Activated CD8-positive, alpha-beta T cell treated with anti-CD3 and anti-CD28 coated beads, Interleukin-2, amount 10 ng/mL, durations not matched to agents 7 days and 5 days (primary cell): ENCODE results near the gene JPH2. TPM values are rescaled to one million over a fixed set of nuclear protein-coding genes. Genes with fewer than 3 reads are reported as not detected.

Experiments used
- ATAC-seq: fragments of 150-1000 bp; cut with Tn5 transposase; one replicate; pipeline ENCODE4 v1.10.0; 2021; ENCODE audit warnings: moderate library complexity
- CTCF ChIA-PET: fragments of 350-600 bp; sonication (Branson Sonifier 250); formaldehyde crosslinking; loops from one replicate; lab custom pipeline; 2021; ENCODE audit warnings: antibody characterized with exemption; lab: Charles Lee
- POLR2A ChIA-PET: fragments of 350-600 bp; sonication (Branson Sonifier 250); formaldehyde crosslinking; loops from one replicate; lab custom pipeline; 2021; ENCODE audit warnings: antibody characterized with exemption; lab: Charles Lee
- DNase-seq: peaks from one replicate; pipeline ENCODE4 v3.0.0-alpha.2; 2020
- H3K27ac Mint-ChIP-seq: one replicate; pipeline ENCODE4 v1.8.0; 2021; ENCODE audit warnings: mild to moderate bottlenecking, mixed read lengths
- H3K27me3 Mint-ChIP-seq: one replicate; pipeline ENCODE4 v1.8.0; 2021; ENCODE audit warnings: low read depth, mixed read lengths
- H3K36me3 Mint-ChIP-seq: one replicate; pipeline ENCODE4 v1.8.0; 2021; ENCODE audit warnings: low read depth, mixed read lengths
- H3K4me1 Mint-ChIP-seq: one replicate; pipeline ENCODE4 v1.8.0; 2021; ENCODE audit warnings: low read depth, mixed read lengths
- H3K4me3 Mint-ChIP-seq: one replicate; pipeline ENCODE4 v1.8.0; 2021; ENCODE audit warnings: mild to moderate bottlenecking, mixed read lengths
- H3K9me3 Mint-ChIP-seq: one replicate; pipeline ENCODE4 v1.8.0; 2022; ENCODE audit warnings: mixed read lengths; ENCODE audit not compliant: insufficient read depth
- total RNA-seq, 2 experiments: library from RNA; stranded (reverse); gene quantifications; one replicate each; pipeline ENCODE4 v1.2.3, GENCODE V29; 2021

JPH2 gene
- total RNA-seq, 2 experiments from 2014 or later, result 0.10 TPM; not detected in 1

DNA sequence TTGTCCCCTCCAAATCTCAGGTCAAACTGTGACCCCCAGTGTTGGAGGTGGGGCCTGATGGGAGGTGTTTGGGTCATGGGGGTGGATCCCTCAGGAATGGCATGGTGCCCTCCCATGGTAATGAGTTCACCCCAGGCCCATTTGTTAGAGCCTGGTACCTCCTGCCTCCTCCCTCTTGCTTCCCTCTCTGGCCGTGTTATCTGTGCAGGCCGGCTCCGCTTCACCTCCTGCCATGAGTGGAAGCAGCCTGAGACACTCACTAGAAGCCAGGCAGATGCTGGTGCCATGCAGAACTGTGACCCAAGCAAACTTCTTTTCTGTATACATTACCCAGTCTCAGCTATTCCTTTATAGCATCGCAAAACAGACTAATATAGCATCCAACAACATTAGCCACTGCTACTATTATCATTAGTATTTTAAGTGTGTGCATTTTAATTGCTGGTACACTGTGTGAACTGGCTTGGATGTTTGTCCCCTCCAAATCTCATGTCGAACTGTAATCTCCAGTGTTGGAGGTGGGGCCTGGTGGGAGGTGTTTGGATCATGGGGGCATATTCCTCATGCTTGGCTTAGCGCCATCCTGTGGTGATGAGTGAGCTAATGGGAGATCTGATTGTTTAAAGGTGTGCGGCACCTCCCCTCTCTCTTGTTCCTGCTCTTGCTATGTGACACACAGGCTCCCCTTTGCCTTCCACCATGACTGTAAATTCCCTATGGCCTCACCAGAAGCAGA is 35.8 kb upstream of the JPH2 start:
- no peaks in the 10 kb centered on the region for H3K9me3 Mint-ChIP-seq
- POLR2A ChIA-PET, result no interaction called here
- no peaks in the 10 kb centered on the region for H3K36me3 Mint-ChIP-seq
- H3K4me1 Mint-ChIP-seq, result peaks cover 26% of the 10 kb centered on the region
- no peak overlapping the region for H3K27ac Mint-ChIP-seq
- H3K27me3 Mint-ChIP-seq, result no peaks in the 10 kb centered on the region
- no peak for ATAC-seq
- no peak for DNase-seq
- no peak overlapping the region for H3K4me3 Mint-ChIP-seq
- CTCF ChIA-PET, result interaction anchor here (1.8 to 15.8 kb wide), 2 partner anchors 89 to 106 kb away, joined by 5 to 529 read pairs; partner anchors contain the start of gene FITM2

DNA sequence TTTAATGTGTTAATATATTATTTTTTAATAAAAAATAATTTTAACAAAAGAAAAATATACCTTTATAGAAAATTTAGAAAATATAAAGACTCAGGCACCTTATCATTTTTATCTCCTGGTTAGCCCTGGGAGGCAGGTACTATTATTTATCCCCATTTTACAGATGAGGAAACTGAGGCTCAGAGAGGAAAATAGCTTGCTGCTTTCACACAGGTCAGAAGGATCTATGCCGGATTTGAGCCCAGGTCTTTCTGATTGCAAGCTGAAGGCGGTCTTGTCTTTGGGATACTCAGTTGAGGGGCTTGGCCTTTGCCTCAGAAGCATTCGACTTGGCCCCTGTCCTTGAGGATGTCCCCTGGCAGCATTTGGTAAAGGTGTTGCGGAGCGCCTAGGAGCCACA is 35.0 kb upstream of the JPH2 start:
- POLR2A ChIA-PET, result no interaction called here
- no peak overlapping the region for H3K4me3 Mint-ChIP-seq
- H3K9me3 Mint-ChIP-seq, result no peaks in the 10 kb centered on the region
- H3K4me1 Mint-ChIP-seq, result peaks cover 34% of the 10 kb centered on the region
- no peaks in the 10 kb centered on the region for H3K36me3 Mint-ChIP-seq
- H3K27me3 Mint-ChIP-seq, result no peaks in the 10 kb centered on the region
- ATAC-seq (no peak), DNase-seq (no peak)
- CTCF ChIA-PET, result interaction anchor here (15.8 kb wide), 1 partner anchor 90 kb away, joined by 529 read pairs; the partner anchor contains the start of gene FITM2
- no peak overlapping the region for H3K27ac Mint-ChIP-seq

DNA sequence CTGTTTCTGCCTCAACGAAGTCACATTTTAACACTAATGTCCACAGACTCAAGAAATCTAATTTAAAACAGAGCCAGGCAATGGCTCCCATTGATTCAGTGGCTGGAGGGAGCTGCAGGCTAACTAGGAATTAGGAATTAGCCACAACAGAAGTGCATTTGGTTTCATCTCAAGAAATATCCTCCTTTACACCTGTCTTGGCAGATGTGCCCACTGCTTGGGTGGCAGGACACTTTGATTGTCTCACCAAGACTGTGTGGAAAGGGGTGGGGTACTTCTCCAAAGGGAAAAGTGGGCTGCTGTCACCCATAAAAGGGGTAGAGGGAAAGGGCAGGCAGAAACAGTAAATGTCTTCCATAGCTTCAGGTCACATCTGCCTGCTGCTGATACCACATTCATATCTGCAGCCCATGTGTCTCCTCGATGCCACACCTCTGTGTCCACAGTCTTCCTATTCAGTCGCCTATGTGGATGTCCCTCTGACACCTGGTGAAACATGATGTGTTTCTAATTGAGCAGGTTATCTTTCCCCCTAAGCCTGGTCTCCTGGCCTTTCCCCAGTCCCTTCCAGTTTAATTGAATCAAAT is 34.5 kb upstream of the JPH2 start:
- peaks cover 39% of the 10 kb centered on the region for H3K4me1 Mint-ChIP-seq

DNA sequence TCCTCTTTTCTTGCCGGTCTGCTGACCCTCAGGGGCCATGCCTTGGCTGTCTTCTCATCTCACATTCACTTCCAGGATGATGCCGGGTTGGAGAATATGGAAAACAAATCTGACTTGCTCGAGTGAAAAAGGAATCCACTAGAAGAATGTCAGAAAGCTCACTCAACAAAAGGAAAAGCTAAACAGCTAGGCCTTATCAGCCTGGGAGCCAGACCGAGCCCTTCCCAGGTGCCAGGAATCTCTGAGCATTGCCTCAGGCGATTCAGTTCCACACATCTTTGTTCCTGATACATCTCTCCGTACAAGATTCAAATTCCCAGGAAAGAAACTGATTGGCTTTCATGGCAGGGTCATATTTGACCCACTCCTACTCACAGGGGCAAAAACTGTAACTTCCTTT is 32.8 kb upstream of the JPH2 start:
- peak overlapping the region; percentile 62 for H3K4me3 Mint-ChIP-seq
- H3K27ac Mint-ChIP-seq, result peak overlapping the region; percentile 86
- DNase-seq (no peak), ATAC-seq (no peak)
- CTCF ChIA-PET, result interaction anchor here (1.7 to 15.8 kb wide), 7 partner anchors 9 to 242 kb away, joined by 6 to 529 read pairs (median 17); partner anchors contain the start of genes FITM2 and OSER1
- H3K9me3 Mint-ChIP-seq, result no peaks in the 10 kb centered on the region
- H3K27me3 Mint-ChIP-seq, result no peaks in the 10 kb centered on the region
- peaks cover 3% of the 10 kb centered on the region for H3K36me3 Mint-ChIP-seq
- H3K4me1 Mint-ChIP-seq, result peaks cover 54% of the 10 kb centered on the region
- POLR2A ChIA-PET, result no interaction called here

More for the DNA sequence above, 34.5 kb upstream of the JPH2 start:
- ChIA-PET POLR2A (no interaction called here), CTCF (interaction anchor here (15.8 kb wide), 1 partner anchor 90 kb away, joined by 529 read pairs; the partner anchor contains the start of gene FITM2)
- H3K9me3 Mint-ChIP-seq, result no peaks in the 10 kb centered on the region
- DNase-seq (no peak), ATAC-seq (no peak)
- H3K36me3 Mint-ChIP-seq, result no peaks in the 10 kb centered on the region
- no peaks in the 10 kb centered on the region for H3K27me3 Mint-ChIP-seq
- H3K27ac Mint-ChIP-seq, result peak overlapping the region; percentile 59
- H3K4me3 Mint-ChIP-seq, result no peak overlapping the region

DNA sequence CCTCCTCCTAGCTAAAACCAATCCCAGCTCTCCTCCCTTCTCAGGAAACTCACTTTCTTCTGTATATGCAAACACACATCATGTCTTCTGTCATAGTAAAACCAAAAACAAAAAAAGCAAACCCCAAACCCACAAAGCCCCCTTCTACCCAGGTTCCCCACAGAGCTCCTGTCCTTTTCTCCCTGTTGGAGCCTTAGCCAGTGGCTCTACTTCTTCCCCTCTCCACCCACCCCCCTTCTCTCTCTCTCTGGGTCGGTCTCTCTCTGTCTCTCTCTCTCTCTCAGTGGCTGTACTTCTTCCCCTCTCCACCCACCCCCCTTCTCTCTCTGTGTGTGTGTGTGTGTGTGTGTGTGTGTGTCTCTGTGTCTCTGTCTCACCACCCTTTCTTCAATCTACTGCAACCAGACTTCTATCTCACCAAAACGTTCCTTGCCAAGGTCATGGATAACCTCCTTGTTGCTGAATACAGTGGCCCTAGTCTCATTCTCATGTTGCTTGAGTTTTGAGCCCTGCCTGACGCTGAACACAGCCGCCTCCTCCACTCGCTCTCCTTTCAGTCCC is 32.3 kb upstream of the JPH2 start:
- H3K4me3 Mint-ChIP-seq, result peak overlapping the region; percentile 62
- POLR2A ChIA-PET, result interaction anchor here (0.7 to 2.7 kb wide), 3 partner anchors 9 to 1662 kb away, joined by 3 to 17 read pairs (median 10); partner anchors contain the start of genes FITM2 and OSER1
- H3K27me3 Mint-ChIP-seq, result no peaks in the 10 kb centered on the region
- DNase-seq (peak; percentile 33), ATAC-seq (peak; percentile 20)
- no peaks in the 10 kb centered on the region for H3K9me3 Mint-ChIP-seq
- peak overlapping the region; percentile 86 for H3K27ac Mint-ChIP-seq
- H3K4me1 Mint-ChIP-seq, result peaks cover 54% of the 10 kb centered on the region
- CTCF ChIA-PET, result interaction anchor here (0.7 to 15.8 kb wide), 24 partner anchors 9 to 453 kb away, joined by 3 to 529 read pairs (median 6); partner anchors contain the start of genes FITM2 and OSER1
- peaks cover 3% of the 10 kb centered on the region for H3K36me3 Mint-ChIP-seq

DNA sequence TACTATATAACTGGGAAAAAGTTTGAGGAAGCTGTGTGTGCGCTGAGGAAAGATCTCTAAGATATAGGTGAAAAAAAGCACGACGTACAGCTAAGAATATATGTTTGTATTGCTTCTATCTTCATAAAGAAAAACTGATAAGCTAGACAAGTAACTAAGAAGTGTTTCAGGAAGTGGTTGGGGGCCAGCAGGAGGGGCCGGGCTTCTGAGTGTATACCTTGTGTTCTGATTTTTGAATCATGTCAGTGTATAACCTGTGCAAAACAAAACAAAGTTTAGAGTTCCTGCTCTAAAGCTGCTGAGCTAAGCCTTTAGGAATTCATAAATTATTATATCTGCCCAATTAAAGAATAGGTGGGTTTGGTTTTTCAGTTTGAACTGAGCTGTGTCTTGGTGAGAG is 31.5 kb upstream of the JPH2 start:
- ATAC-seq (peak; percentile 55), DNase-seq (peak; percentile 70)
- Mint-ChIP-seq H3K9me3 (no peaks in the 10 kb centered on the region), H3K4me1 (peaks cover 54% of the 10 kb centered on the region), H3K27ac (peak overlapping the region; percentile 86), H3K36me3 (peaks cover 3% of the 10 kb centered on the region), H3K27me3 (no peaks in the 10 kb centered on the region), H3K4me3 (peak overlapping the region; percentile 62)
- ChIA-PET CTCF (interaction anchor here (0.7 to 15.8 kb wide), 42 partner anchors 8 to 454 kb away, joined by 3 to 529 read pairs (median 5); partner anchors contain the start of genes FITM2, OSER1, SERINC3 and TTPAL), POLR2A (interaction anchor here (1.2 to 2.7 kb wide), 2 partner anchors 8 to 93 kb away, joined by 10 to 17 read pairs; partner anchors contain the start of genes FITM2 and OSER1)

DNA sequence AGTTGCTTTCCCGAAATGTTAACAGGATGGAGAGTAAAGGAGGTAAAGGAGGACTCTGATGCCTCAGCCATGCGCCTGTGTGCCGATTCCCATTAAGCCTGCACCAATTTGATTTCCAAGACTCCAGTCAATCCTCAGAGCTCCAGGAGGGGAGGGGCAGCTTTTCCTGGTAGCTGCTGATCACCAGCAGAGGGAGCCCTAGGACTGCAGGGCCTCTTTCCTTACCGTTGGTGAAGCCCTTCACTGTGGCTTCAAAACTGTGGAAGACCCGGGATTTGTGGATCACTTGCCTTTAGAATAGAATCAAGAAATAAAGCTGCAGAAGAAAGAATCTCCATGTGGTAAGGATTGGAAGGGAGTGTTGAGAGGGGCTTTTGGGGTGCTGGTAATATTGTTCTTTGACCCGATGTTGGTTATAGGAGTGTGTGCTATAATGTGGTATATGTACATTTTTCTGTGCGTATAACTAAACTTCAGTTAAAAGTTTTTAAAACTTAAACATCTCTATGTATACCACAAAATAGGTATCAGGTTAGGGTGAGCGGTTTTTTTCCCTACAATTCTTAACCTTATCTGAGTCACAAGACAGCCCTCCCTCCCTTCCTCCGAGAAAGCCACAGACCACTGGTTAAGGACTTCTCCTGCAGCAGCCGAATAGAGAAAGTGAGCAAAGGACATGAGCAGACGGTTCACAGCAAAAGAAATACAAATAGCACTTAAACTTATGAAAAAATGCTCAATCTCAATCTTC is 30.5 kb upstream of the JPH2 start:
- peak; percentile 57 for ATAC-seq
- CTCF ChIA-PET, result interaction anchor here (0.6 to 15.8 kb wide), 63 partner anchors 7 to 649 kb away, joined by 3 to 529 read pairs (median 4); partner anchors contain the start of genes FITM2, OSER1, SERINC3 and TTPAL
- H3K36me3 Mint-ChIP-seq, result peaks cover 3% of the 10 kb centered on the region

DNA sequence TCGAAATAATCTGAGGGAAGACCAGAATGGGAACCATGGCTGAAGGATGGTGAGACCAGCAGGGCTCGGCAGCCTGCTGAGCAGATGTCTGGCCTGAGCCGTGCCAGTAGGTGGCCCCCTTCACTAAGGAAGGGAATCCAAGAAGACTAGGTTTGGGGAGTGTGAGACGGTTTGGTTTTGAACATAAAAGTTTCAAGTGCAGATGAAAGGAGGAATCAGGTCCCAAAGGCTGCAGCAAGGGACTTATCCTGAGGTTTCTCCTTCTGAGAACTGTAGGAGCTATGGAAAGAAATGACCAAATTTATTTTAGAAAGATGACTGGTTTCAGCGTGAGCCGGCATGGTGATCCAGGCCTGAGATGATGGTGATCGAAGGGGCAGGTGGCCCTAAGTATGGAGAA is 28.1 kb upstream of the JPH2 start:
- Mint-ChIP-seq H3K27me3 (no peaks in the 10 kb centered on the region), H3K4me3 (no peak overlapping the region)

More for the DNA sequence above, 30.5 kb upstream of the JPH2 start:
- Mint-ChIP-seq H3K27me3 (no peaks in the 10 kb centered on the region), H3K4me1 (peaks cover 54% of the 10 kb centered on the region), H3K9me3 (no peaks in the 10 kb centered on the region), H3K27ac (peak overlapping the region; percentile 86), H3K4me3 (peak overlapping the region; percentile 62)
- peak; percentile 80 for DNase-seq
- POLR2A ChIA-PET, result interaction anchor here (0.5 to 2.7 kb wide), 2 partner anchors 94 to 294 kb away, joined by 3 to 17 read pairs; partner anchors contain the start of gene FITM2

DNA sequence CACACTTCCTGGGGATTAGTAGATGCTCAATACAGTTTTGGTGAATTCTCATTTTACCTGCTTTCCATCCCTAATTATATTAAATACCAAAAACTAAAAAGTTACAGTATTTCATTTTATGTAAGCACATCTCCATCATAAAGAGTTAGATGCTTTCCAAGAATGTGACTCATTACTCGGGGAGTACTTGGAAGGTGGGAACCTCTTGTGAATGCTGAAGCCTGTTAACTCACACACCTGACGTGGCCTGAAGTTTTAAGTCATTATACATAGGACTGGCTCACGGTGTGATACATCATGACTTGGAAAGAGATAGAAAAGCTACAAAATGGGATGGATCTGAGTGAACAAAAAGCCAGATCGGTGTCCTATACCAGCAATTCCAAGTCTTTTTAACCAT is 25.8 kb upstream of the JPH2 start:
- H3K4me3 Mint-ChIP-seq, result no peak overlapping the region
- DNase-seq (no peak), ATAC-seq (no peak)
- H3K9me3 Mint-ChIP-seq, result no peaks in the 10 kb centered on the region
- H3K36me3 Mint-ChIP-seq, result peaks cover 3% of the 10 kb centered on the region
- H3K4me1 Mint-ChIP-seq, result peaks cover 63% of the 10 kb centered on the region
- POLR2A ChIA-PET, result no interaction called here
- H3K27ac Mint-ChIP-seq, result no peak overlapping the region
- no peaks in the 10 kb centered on the region for H3K27me3 Mint-ChIP-seq
- CTCF ChIA-PET, result interaction anchor here (0.6 to 15.8 kb wide), 10 partner anchors 16 to 399 kb away, joined by 3 to 529 read pairs (median 4); partner anchors contain the start of gene FITM2

More for the DNA sequence above, 28.1 kb upstream of the JPH2 start:
- POLR2A ChIA-PET, result no interaction called here
- Mint-ChIP-seq H3K27ac (peak overlapping the region; percentile 2), H3K36me3 (peaks cover 3% of the 10 kb centered on the region), H3K9me3 (no peaks in the 10 kb centered on the region), H3K4me1 (peaks cover 65% of the 10 kb centered on the region)
- DNase-seq, result peak; percentile 85
- CTCF ChIA-PET, result interaction anchor here (0.8 to 15.8 kb wide), 19 partner anchors 9 to 766 kb away, joined by 3 to 529 read pairs (median 6); partner anchors contain the start of gene FITM2
- peak; percentile 18 for ATAC-seq

DNA sequence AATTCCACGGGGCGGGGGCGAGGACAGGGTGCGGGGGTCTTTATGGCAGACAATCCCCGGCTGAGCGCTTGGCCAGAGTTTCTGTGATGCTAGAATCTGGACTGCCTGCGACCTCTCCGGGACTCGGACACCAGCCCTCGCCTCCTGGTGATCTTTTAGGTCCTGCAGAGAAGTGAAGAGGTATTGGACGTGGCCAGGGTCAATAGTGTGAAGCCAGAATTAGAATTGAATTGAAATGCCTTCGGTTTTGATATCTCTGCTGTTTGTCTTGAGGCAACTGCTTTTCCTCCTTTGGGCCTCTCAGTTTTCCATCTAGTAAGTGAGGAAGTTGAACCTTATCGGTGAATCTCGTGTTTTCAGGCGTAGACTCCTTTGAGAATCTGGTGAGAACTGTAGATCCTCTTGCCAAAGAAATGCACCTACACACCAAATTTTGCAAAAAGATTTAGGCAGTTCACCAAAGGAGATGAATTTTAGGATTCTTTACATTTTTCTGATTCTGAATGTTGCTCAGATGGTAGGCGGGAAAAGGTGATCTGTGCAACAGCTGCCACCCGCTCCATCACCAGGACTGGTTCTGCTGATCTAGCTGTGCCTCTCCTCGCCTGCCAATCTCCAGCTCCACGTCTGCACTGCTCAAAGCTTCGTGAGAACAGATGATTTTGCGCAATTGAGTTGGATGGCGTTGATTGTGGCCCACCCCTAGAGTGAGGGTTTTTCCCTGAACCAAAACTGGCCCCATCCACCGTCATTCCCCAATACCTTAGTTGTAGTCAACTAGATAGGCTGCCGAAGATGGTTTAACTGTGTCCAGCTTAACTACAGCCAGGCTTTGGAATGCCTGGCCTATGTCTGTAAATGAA is 24.4 kb upstream of the JPH2 start:
- peaks cover 59% of the 10 kb centered on the region for H3K4me1 Mint-ChIP-seq

More for the DNA sequence above, 24.4 kb upstream of the JPH2 start:
- Mint-ChIP-seq H3K4me3 (peak overlapping the region; percentile 90), H3K9me3 (no peaks in the 10 kb centered on the region), H3K36me3 (peaks cover 6% of the 10 kb centered on the region), H3K27me3 (no peaks in the 10 kb centered on the region), H3K27ac (peak overlapping the region; percentile 88)
- ChIA-PET CTCF (interaction anchor here (1.4 to 15.8 kb wide), 6 partner anchors 22 to 399 kb away, joined by 3 to 529 read pairs (median 8); partner anchors contain the start of gene FITM2), POLR2A (no interaction called here)
- ATAC-seq, result no peak
- DNase-seq, result no peak
